ENCODE measurements around the gene TJAP1.

The TJAP1 gene

GRCh38 chr6:43516697-43517504 is 39.5 kb downstream of the TJAP1 start, which contains the start of the genes POLR1C and YIPF3:
Gene POLR1C (plus strand): TSS chr6:43517089. CDS start chr6:43517110, 21 bp downstream.
Gene YIPF3 (minus strand): TSS chr6:43516926. CDS start chr6:43516807, 119 bp downstream.
- peaks cover 54% of the 10 kb centered on the region for H3K79me2 ChIP-seq (ENCODE audit: low read length)
- no peak for TF ChIP-seq EZH2phosphoT487 (IDR thresholded peaks at IDR 0.05; ENCODE audit: low read depth)
- no peak for TF ChIP-seq CTCF (IDR thresholded peaks at IDR 0.05; ENCODE audit: low read depth, low read length)
- H3K27me3 ChIP-seq (ENCODE audit: low read depth, low read length), result no peaks in the 10 kb centered on the region
- peaks cover 19% of the 10 kb centered on the region for H3K4me1 ChIP-seq (ENCODE audit: low read length)
- H3K36me3 ChIP-seq (replicated peaks; ENCODE audit: low read depth, low read length), result peaks cover 55% of the 10 kb centered on the region
- H3K9me3 ChIP-seq (ENCODE audit: insufficient read depth, low read length), result no peaks in the 10 kb centered on the region
- peak within 1 kb of the TSS; percentile 94 for H3K9ac ChIP-seq (ENCODE audit: low read length)
- peak within 1 kb of the TSS; percentile 84 for H3K4me3 ChIP-seq (ENCODE audit: low read length)
- peak within 1 kb of the TSS; percentile 93 for H3K4me2 ChIP-seq (ENCODE audit: low read length)
- H4K20me1 ChIP-seq (ENCODE audit: insufficient read depth, low read length), result peaks cover 6% of the 10 kb centered on the region; the same call in 1 of the 2 replicates
- peak within 1 kb of the TSS; percentile 70 for H2AFZ ChIP-seq (ENCODE audit: low read depth, low read length)
- H3K27ac ChIP-seq (ENCODE audit: low read length), result peak within 1 kb of the TSS; percentile 56

DNA sequence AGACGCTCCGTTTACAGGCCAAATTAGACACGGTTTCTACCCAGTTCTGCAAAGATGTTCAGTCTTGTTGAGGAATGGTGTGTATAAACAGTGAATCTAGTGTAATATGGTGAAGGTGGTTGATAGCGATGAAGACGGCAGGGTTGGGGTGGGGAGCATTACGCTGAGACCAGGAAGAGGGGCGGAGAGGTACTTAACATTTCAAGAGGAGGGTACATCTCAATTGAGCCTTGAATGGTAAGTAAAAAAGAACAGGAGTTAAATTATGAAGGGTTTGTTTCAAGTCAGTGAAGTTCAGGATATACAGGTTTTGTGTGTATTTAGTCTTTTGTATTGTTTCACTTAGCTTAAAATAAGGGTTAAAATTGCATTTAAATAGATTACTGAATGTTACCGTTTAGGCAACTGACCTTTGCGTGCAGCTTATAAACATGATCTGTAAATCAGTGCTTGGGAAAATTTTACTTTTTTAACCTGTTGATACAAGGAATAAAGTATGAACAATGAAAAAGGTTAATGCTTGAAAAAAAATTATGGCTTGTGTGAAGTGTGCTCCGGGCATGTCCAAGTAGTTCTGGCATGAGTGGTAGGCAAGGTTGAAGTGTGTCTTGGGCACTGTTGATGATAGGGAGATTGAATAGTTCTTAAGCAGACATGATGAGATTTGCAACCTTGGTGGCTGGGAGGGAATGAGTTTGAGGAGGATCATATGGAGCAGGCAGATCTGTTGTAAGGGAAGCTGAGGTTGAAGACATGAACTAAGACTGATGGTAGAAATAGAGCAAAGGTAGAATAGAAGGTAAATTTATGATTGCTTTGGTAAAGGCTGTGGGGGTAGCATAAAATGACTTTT is 40.4 kb downstream of the TJAP1 start:
- Histone ChIP-seq H3K27ac (ENCODE audit: low read length) (peak overlapping the region; percentile 54), H3K9ac (ENCODE audit: low read length) (peak overlapping the region; percentile 94), H3K4me3 (ENCODE audit: low read length) (peak overlapping the region; percentile 84), H3K27me3 (ENCODE audit: low read depth, low read length) (no peaks in the 10 kb centered on the region), H2AFZ (ENCODE audit: low read depth, low read length) (peak overlapping the region; percentile 28; the same call in 1 of the 2 replicates), H3K4me2 (ENCODE audit: low read length) (peak overlapping the region; percentile 93), H3K4me1 (ENCODE audit: low read length) (peaks cover 19% of the 10 kb centered on the region), H3K79me2 (ENCODE audit: low read length) (peaks cover 54% of the 10 kb centered on the region), H3K36me3 (replicated peaks; ENCODE audit: low read depth, low read length) (peaks cover 58% of the 10 kb centered on the region), H4K20me1 (ENCODE audit: insufficient read depth, low read length) (peaks cover 6% of the 10 kb centered on the region; the same call in 1 of the 2 replicates), H3K9me3 (ENCODE audit: insufficient read depth, low read length) (no peaks in the 10 kb centered on the region)
- TF ChIP-seq CTCF (IDR thresholded peaks at IDR 0.05; ENCODE audit: low read depth, low read length), result no peak
- no peak for TF ChIP-seq EZH2phosphoT487 (IDR thresholded peaks at IDR 0.05; ENCODE audit: low read depth)

- peaks cover 67% of the 10 kb centered on the region for H3K36me3 ChIP-seq (replicated peaks; ENCODE audit: low read depth, low read length)
- H3K79me2 ChIP-seq (ENCODE audit: low read length), result peaks cover 48% of the 10 kb centered on the region
These were observed 42.7 kb downstream of the TJAP1 start for GRCh38 chr6:43520097-43520496.

More at GRCh38 chr6:43520097-43520496, 42.7 kb downstream of the TJAP1 start:
- no peaks in the 10 kb centered on the region for H3K27me3 ChIP-seq (ENCODE audit: low read depth, low read length)
- H3K4me1 ChIP-seq (ENCODE audit: low read length), result peaks cover 16% of the 10 kb centered on the region
- H3K9ac ChIP-seq (ENCODE audit: low read length), result no peak overlapping the region
- H3K4me3 ChIP-seq (ENCODE audit: low read length), result no peak overlapping the region
- TF ChIP-seq EZH2phosphoT487 (IDR thresholded peaks at IDR 0.05; ENCODE audit: low read depth) (no peak), CTCF (IDR thresholded peaks at IDR 0.05; ENCODE audit: low read depth, low read length) (no peak)
- no peak overlapping the region for H3K27ac ChIP-seq (ENCODE audit: low read length)
- no peak overlapping the region for H2AFZ ChIP-seq (ENCODE audit: low read depth, low read length)
- no peak overlapping the region for H3K4me2 ChIP-seq (ENCODE audit: low read length)
- H3K9me3 ChIP-seq (ENCODE audit: insufficient read depth, low read length), result no peaks in the 10 kb centered on the region
- peaks cover 6% of the 10 kb centered on the region; the same call in 1 of the 2 replicates for H4K20me1 ChIP-seq (ENCODE audit: insufficient read depth, low read length)
